Stimulated activated CD4-positive, alpha-beta T cell treated with anti-CD3 and anti-CD28 coated beads, Interleukin-1b, Interleukin-23, amount 100 ng/mL, for 1 hour (primary cell): ENCODE results near the gene MRPS18B.

Source experiments
- DNase-seq, 2 donors: peaks; one replicate each; pipeline ENCODE4 v3.0.0-alpha.2; 2020; ENCODE audit warnings: low read depth in 2 of 2

The MRPS18B gene

DNA sequence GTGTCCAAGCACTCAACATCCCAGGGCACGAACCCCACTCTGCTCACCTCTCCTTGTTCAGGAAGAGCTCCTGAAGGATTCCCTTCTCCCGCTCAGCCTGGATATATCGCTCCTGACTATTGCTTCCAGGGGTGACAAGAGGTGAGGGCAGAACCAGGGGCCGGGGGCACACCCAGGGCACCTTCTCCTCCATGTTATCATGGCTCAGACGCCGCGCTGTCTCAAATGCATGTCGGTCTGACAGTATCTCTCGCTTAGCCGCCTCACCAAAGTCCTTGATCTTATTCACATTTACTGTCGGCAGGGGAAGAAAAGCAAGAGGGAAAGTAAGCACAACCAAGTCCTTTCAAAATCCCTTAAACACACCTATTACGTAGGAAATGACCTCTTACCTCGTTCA lies 13.7 kb upstream of the MRPS18B start:
- no peak for DNase-seq

DNA sequence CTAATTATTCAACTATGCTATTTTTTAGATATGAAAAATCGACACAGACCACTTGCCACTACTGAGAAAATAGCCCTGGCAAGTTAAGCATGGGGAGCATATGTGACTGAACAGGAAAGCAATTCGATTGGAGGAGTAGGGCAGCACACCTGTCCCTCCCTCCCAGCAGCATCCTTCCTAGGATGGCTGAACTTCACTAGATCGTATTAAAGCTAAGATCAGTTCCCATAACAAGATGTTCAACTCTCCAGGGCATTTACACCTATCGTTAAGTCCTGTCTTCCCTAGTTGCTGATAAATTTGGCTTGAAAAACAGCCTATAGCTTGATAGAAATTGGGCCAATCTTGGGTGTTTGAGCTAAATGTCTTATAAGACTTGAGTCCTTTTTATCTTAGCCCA lies 7.6 kb upstream of the MRPS18B start:
- DNase-seq = no peak

DNA sequence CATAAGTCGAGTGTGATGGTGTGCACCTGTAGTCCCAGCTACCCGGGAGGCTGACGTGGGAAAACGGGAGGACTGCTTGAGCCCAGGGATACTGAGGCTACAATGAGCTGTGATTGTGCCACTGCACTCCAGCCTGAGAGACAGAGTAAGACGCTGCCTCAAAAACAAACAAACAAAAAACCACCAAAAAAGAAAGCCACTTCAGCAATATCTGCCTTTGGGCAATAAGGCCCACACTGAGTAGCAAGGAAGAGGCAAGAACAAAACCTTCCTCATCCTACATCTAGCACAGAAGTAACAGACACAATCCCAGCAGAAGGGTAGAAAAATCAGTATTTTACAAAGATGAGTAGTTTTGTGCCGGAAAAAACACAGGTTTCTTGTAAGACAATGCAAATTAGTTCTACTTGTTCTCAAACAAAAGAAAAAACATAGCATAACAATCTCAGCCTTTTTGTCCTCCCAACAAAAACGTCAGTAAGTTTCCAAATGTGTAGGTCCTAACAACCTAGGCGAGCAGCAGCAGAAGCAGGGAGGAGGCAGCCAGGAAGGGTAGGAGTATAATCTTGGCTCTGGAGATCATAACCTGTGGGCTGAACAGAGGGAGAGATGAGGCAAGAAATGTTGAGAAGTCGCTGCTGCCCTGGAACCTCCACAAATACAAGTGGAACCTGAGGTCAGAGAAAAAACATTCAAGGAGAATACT lies 6.3 kb upstream of the MRPS18B start:
- no peak for DNase-seq

DNA sequence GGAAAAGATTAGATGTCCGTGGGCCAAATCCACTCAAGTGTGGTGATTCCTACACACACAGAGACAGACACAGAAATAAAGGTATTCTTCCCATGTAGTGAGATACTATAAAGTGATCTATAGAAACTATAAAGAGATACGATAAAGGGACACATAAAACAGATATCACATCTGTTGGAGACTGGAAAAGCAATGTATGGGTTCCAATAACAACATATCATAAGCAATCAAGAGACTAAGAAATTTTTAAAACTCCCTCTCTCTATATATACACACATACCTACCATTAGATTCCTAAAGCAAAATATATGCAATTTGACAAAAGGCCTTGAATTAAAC lies 5.8 kb upstream of the MRPS18B start:
- DNase-seq = no peak

DNA sequence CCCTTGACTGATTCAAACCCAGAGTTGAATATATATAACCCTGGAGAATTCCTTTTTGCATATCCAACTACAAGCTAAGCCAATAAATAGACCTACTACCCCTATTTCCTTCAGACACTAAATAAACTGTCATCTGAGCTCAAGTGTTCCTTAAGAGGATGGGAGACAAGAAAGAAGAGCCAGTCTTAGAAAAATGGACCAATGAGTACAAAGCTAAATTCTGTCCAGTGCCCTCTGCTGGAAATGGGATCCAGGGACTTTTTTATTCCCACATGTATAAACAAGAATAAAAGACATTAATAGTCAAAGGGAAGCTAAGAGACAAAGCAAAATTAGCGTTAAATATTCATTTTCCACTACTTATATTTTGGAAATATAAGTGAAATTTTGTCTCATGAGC lies 5.4 kb upstream of the MRPS18B start:
- no peak for DNase-seq

DNA sequence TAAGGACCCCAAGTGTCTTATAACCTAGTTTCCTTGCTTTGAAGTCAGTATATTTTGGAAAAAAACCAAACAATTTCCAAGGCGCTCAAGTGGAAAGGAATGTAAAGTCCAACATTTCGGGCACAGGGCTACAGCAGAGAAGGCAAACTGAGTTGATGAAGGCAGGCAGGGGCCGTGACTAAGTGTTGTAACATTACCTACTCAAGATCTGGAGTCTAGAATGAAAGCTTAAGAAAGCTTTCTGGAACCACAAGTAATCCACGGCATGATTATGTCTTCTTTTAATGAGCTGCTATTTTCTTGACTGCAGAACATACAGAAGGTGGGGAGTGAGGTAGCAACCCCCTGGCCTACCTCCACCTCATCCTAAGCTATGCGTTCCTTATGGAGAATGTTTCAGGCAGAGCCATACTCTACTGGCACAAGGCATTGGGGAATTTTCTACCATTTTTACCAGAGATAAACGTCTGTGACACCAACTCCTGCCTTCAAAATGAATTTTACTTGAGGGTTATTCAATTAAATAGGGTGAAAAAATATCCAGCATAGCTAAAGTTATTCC lies 4.9 kb upstream of the MRPS18B start:
- no peak for DNase-seq

DNA sequence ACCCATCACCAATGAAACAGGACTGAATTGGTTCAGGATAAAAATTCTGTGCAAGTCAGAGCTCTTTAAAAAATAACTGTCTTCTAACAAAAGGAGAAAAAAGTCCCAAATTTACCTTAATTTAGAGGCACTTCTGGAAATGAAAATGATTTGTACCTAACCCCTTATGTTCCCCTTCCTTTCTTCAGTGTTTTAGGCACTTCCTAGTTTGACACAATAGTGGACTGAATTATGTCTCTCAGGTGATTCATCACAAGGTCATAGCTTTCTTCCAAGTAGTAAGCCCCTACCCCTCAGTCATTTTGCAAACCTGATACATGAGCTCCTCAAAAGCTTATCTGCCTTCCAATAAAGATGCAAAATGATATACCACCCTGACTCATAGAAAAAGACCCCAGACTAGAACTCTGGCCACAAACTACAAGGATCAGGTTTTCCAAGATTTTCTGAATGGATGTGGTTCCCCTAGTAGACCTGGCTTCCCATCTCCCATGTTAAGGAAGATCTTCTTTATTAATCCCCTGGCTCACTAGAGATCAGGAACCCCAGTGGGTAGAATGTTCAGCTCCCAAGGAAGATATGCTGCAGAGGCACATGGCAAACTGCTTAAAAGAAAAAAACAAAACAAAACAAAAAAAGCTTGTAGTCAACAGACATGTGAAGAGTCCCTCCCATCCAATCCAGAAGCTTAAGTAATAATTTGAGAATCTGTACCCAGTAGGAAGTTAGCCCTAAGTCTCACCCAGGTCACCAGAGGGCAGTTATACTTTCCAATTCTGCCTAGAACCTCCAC lies 4.2 kb upstream of the MRPS18B start:
- no peak for DNase-seq

DNA sequence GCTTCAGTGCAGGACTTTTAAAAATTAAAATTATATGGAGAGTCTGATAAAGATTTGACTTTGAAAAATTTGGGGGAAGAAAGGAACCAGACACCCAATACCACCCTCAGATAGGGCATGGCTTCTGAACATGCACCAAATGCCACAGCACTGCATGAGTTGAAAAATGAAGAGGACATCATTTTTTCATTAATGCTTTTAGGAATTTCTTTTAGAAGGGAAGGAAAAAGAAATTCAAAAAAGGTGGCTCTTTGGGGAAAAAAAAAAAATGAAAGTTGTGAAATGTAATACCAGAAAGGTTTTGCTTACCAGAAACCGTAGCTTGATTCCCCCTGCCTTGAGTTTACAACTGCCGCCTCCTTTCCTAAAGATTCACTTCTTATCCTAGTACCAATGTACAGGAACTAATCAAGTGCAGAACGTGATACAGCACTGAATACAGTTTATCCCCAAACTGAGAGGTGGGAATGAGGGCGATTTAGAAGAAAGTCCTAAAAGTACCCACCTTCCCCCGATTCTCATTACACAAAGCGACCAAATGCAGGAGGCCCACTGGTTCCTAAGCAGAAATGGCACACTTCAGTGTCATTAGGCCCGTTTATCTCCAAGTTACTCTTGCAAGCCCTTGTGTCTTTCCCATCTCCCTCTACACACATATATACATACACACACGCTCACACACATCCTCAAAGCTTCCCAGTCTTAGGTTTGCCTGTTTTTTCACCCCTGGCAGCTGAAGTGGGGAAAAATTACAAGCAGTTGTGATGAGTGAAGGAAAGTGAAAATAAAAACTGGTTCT lies 3.4 kb upstream of the MRPS18B start:
- no peak for DNase-seq

DNA sequence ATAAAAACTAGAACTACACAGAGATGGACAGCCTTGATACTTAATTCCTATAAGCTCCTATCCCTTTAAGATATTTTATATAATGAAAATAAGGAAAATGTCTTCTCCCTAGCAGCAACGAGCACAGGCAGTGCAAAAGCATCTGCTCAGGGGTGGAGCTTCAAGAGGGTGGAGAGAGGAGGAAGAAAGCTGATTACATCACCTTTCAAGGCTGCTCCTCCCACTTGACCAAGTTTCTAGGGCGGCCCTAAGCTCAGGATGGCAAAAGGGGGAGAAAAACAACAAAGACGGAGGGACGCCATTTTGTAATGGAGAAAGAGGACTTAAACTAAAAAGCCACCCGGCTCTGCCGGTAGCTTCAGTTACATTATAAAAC lies 2.8 kb upstream of the MRPS18B start:
- DNase-seq = peak; percentile 51 to 74

DNA sequence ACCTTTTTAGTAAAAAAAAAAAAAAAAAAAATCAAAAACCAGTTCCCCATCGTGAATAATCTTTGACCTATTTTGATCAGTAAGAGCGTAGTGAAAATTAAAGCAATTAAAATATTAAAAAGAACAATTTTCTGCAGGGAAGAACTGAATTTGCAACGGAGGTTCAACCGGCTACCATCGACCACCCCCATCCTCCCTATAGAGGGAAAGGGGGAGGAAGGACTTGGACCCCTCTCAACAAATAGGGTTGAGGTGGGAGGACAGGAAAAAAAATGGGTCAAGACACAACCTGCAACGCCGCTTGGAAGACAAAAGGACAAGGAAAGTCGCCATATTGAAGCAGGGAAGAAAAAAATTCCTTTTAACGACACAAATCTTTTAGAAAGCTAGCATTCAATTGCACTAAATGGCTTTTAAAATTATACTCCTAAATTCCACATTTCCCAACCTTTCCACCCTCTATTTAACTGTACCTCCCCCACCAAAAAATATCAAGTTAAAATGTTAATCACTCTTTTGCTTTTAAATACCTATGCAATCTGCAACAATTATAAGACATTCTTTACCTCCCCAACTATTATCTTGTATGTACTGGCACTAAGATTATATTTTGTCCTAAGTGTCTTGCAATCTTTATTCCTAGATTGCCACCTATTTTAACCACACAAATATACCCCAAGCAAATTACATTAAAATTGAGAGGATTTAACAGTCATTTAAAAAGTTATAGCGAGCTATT lies 2.3 kb upstream of the MRPS18B start:
- no peak for DNase-seq

DNA sequence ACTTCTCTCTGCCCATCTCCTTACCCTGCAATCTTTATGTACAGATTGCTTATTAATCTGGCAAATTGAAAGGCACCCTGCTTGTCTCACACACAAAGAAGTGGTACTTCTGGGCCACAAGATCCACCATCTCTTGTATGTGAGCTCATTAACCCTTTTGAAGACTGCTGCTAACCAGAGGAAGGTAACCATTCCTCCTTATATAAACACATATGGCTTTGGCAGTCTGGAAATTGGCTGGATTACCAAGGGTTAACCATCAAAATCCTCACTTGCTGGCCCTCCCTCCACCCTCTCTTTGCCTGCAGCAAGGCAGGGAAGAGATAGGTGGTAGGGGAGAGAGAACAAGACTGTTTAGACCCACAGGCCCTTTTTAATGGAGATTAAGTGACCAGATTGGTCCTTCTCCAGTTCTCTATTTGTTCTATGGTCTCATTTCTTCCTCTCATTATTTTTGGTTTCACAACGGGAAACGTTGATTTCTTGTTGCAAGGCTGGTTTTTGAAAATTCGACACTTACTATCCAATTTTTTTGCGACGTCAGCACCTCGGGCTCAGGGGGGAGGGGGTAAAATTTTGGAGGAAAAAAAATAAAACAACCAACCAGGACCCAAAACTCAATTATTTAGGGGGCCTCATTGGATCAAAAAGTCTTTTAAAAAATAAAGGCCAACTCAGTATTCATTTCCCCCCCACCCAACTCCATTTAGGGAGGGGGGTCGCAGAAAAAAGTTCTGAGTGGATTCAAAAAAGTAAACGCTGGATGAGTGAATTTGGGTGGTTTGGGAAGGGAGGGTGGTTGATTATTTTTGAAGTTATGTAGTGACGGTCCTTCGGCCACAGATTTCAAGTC lies 1.5 kb upstream of the MRPS18B start:
- DNase-seq = no peak

DNA sequence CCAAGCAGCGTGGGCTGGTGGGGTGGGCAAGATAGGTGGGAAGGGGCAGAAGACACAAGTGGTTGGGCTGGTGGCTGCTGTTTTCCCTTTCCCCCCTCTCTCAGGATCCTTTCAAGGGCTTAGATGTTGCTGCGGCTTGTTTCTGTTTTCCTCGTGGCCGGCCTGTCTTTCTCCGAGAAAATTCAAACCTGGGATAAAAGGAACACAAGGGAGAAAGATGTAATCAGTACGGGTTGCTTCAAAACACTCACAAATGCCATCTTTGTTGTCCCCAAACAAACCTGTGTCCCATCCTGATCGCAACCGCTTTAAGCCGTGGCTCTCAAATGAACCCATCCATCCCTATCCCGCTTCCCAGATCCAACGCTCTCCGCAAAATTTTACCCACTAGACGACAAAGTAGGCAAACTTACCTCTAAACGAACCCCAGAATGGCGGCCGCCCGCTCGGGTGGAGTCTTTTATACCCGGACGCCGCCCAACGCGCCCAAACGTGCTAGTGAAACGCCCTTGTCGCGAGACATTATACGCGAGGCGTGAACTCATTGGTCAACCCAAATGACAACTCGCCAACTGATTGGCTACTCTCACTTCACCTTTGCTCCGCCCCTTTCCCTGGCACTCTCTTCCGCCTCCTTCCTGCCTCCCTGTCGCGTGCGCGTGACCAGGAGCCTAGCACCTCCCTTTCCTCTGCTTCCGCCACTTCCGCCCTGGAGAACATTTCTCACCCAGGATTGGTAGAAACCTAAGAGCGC lies 652 bp upstream of the MRPS18B start, which contains the start of gene PPP1R10:
PPP1R10 (minus strand) TSS at position 433 of the 754 bp plus-strand sequence. CDS start 7,299 bp downstream, outside the sequence.
- DNase-seq = peak; percentile 91 to 99

DNA sequence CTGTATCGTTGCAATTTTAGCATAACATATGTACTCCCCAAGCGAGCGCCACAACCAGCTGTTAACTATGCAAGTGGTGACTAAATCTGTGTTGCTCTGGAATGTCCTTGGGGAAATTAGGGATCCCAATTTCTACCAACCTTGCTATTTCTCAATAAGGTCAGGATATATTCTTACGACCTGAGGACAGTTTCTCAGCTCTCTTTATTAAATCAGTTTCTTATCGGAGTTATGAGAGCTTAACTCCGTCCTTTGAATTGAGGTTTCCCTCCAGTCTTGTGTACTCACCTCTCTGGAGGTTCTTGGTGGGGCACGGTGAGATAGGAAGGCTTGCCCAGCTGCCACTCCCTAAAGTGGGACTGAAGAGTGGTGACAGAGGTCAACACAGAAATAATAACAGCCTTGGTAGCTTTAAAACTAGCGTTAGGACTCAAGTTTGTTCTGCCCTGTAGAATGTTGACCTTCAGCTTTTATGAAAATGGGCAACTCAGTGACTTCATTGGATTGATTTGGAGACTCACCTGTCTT lies 694 bp downstream of the MRPS18B start:
- DNase-seq = no peak

DNA sequence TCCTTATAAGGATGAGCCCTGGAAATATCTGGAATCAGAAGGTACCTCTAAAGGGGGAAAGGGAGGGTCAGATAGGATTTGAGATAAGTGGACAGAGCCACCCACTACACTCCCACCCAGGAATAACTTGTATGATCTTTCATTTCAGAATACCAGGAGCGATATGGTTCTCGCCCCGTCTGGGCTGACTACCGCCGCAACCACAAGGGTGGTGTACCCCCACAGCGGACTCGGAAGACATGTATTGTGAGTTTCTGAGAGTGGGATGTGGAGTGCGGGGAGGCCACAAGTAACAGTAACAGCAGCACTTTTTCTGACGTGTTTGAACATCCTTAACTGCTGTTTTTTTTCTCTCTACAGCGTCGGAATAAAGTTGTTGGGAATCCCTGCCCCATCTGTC lies 1.9 kb downstream of the MRPS18B start:
- DNase-seq = no peak

DNA sequence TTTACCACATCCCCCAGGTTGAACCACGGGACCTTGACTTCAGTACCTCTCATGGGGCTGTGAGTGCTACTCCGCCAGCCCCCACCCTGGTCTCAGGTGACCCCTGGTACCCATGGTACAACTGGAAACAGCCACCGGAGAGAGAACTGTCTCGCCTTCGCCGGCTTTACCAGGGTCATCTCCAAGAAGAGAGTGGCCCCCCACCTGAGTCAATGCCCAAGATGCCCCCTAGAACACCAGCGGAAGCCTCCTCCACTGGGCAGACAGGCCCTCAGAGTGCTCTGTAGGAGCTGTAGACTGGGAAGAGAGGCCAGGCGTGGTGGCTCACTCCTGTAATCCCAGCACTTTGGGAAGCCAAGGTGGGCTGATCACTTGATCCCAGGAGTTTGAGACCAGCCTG lies 7.9 kb downstream of the MRPS18B start:
- DNase-seq = no peak

DNA sequence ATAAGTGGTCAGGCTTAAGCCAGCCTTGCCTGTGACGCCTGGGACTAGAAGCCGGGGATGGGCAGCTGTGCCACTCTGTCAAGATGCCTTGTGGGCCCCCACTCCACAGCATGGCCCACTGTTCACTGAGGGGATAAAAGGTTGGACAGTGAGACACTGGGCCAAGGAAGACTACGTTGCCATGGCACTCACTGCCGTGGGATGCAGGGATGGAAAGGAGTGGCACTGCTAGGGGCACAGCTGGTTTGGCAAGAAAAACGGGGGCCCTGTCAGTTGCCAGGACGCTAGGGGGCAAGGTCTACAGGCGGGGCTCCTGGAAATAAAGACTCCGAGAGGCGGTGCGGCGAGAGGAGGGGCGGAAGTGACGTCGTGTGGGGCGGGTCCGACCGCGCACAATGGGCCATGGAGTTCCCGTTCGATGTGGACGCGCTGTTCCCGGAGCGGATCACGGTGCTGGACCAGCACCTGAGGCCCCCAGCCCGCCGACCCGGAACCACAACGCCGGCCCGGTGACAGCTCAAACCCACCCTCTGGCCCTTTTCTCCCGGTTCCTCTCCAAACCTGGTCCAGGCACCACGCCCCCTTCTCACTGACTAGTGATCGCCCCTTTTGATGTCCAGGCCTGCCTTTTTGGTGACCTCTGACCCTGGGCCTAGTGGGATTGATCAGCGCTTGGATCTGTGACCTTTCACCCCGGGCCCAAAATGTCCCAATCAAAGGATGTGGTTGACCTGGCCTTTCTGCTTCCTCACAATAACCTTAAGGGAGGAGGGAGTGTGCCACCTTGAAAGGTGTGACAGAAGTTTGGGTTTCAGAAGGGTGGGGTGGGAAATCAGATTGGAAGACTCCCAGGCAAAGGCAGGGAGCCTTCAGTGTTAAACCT lies 9.1 kb downstream of the MRPS18B start, which contains the start of gene ATAT1:
ATAT1 (plus strand) TSS at position 391 of the 883 bp plus-strand sequence.
- DNase-seq = peak; percentile 68 to 82

DNA sequence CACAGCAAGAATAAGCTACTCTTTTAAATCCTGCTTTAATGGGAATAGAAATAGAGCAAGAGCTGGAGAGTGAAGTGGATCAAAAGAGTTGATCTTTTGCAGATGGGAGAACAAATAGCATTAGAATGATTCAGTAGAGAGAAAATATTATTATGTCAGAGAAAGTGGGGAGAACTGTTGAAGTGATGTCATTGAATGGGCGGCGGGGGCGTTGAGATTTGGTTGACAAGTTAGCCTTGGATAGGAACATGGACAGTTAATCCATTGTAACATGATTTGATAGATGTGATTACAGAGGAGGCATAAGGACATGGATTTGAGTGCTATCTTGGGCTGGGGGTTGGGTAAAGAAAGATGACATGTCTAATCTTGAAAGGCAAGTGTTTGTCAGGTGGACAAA lies 18.2 kb downstream of the MRPS18B start:
- DNase-seq = no peak

DNA sequence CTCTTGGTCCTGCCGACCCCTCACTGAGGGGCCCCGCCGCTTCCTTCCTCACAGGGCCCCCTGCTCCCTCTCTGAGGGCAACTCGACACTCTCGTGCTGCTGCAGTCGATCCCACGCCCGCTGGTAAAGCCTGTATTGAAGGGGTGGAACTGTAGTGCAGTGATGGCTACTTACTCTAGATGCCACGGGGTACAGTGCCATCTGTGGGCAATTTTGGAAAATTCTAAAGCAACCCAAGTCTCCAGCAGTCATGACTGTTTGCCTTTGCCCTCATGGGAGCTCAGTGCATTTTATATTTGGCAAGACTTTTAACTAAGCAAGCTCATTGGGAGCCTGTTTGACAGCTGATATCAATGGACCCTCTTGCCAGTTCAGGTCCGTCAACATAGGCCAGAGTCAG lies 22.8 kb downstream of the MRPS18B start:
- no peak for DNase-seq

DNA sequence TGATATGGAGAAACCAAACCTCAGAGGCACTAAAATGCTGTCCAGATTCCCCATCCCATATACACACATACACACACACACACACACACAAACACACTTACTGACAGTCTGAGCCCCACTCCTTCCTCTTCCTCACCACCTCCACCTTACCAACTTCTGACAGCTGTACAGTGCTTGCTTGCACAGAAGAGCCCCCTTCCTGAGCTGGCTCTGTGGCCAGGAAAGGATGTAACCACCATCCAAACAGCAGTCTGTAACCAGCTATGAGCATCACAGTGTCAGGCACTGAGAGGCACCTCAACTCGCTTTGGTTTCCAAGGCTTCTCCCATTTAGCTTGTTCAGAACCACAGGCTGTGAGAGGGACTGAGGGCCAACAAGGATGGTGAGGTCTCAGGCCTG lies 23.4 kb downstream of the MRPS18B start:
- no peak for DNase-seq
